HK-2 (cell line): ENCODE results near the gene C9orf43.
"Not testable (repeated sequence)": the region's sequence is repeated elsewhere in the genome, so short reads cannot be mapped to it uniquely, and the experiment has no call there.

Experiments
- DNase-seq: peaks from one replicate; pipeline ENCODE4 v3.0.0-alpha.2; 2018; ENCODE audit not compliant: unreplicated experiment

C9orf43 gene

GRCh38 chr9:113417370-113417769, 6.8 kb downstream of the C9orf43 start:
- no peak for DNase-seq

- no peak for DNase-seq
Measured at GRCh38 chr9:113421726-113422125, 11.2 kb downstream of the C9orf43 start.

- DNase-seq, result no peak
Measured at GRCh38 chr9:113425072-113425471, 14.5 kb downstream of the C9orf43 start.

- DNase-seq, result no peak
Measured at GRCh38 chr9:113426701-113427100, 16.2 kb downstream of the C9orf43 start.

GRCh38 chr9:113427629-113428028, 17.1 kb downstream of the C9orf43 start:
- DNase-seq, result no peak

- no peak for DNase-seq
Measured at GRCh38 chr9:113428062-113428615, 17.6 kb downstream of the C9orf43 start.

DNA sequence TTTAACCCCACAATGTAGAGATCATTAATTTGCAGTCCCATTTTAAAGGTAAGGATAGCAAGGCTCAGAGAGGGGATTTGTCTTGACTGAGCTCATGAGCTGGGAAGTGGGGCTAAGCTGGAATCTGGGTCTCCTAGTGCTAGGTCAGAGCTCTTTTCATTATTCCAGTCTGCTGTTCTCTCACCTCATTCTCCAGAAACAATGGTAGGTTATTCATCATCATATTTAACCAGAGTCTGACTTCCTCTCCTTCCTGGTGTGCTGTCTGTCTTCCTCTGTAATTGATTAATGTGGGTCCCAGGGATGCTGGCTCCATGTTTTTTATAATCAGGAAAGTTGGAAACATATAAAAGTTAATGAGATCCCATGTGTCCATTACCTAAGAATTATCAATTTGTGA, 20.6 kb downstream of the C9orf43 start:
- DNase-seq, result no peak

DNA sequence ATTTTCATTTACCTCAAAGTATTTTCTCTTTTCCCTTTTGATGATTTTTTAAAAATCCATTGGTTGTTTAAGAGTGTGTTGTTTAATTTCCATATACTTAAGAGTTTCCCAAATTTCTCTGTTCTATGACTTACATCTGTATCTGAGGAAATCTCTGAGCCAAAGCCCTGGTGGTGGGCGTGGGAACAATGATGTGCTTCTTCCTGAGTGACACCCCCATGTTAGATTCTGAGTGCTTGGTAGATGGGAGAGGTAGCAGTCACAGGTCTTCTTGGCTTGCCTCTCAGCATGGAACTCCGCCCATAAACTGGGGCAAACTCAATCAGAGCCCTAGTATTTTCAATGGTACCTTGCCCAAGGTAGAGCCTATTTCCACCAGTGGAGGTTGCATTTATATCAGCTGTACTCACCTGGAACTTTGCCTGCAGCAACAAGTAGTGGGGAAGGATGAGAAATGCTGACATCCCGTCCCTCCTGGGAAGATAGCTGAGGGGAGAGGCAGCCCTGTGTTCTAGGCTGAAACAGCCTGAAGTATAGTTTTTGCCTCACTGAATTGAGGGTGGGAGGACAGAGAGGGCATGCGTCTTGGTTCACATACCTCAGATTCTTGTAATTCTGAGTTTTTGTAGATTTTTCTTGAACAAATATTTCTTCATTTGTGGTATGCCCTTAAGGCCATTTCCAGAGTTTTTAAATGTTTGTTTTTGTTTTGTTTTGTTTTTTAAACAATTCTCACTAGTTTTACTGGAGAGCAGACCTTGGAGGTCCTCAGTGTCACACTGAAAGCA, 26.4 kb downstream of the C9orf43 start:
- DNase-seq, result no peak

DNA sequence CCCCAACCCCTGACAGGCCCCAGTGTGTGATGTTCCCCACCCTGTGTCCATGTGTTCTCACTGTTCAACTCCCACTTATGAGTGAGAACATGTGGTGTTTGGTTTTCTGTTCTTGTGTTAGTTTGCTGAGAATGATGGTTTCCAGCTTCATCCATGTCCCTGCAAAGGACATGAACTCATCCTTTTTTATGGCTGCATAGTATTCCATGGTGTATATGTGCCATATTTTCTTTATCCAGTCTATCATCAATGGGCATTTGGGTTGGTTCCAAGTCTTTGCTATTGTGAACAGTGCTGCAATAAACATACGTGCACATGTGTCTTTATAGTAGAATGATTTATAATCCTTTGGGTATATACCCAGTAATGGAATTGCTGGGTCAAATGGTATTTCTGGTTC, 27.2 kb downstream of the C9orf43 start:
- DNase-seq, result not testable (repeated sequence)

DNA sequence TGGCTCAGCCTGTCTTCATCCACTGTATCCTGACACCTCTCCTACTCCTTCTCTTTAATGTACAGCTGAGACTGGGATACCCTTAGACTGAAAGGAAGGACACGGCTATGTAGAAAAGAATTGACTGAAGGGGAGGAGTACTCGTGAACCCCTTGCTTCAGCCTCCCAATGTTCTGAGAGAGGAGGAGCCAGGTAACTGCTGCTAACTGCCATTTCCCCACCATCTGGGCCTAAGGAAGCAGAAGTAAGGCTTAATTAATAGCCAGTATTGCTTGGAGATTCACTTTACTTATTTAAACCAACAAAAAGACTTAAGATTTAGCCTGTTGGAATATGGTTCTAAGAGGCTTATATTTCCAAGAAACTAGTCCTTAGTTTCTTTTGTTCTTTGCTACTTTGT, 34.2 kb downstream of the C9orf43 start:
- DNase-seq, result no peak

GRCh38 chr9:113446323-113446740, 35.8 kb downstream of the C9orf43 start:
- no peak for DNase-seq

GRCh38 chr9:113449376-113449775, 38.8 kb downstream of the C9orf43 start:
- DNase-seq, result no peak

DNA sequence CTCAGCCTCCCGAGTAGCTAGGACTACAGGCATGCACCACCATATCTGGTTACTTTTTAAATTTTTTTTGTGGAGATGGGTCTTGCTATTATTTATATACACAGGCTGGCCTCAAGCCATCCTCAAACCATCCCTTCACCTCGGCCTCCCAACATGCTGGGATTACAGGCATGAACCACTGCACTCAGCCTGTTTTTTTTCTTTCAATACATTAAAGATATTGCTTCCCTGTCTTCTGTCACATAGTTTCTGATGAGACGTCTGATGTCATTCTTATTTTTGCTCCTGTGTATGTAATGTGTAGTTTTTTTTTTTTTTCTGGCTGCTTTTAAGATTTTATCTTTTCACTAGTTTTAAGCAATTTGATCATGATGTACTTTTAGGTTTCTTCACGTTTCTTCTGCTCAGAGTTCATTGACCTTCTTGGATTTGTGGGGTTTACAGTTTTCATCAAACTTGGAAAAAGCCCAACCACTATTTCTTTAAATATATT, 41.6 kb downstream of the C9orf43 start:
- no peak for DNase-seq

DNA sequence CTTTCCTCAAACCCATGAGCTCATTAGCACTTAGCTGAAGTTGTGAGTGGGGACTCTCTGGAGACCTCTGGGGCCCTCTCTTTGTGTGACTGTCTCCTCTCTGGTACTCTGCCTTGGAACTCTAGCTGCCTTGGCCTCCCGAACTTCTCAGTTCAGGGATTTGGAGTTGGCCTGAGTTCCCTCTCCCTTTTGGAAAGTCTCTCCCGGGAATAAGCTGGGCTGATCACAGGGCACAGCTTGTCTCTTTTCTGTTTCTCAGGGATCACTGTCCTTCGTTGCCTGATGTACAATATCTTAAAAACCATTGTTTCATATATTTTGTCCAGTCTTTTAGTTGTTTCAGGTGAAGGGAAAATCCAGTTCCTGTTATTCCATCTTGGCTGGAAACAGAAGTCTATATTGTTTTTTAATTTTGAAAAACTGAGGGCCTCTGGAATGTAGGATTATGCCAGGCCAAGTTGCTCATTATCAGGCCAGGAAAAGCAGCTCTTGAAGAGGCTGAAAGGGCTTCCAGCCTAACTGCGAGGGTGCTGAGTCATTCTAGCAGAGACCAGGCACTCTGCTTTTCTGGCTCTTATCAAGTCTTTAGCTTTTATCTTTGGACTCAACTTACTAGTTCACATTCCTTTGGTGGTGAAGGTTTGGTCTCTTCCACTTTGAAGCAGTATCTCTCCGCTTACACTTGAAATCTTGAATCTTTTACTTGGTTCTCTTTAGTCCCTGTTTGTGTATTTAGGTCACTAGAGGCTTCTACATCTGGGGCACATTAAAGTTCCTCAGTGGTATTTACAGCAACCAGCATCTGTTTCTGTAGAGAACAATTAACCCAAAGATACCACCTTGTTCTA, 44.6 kb downstream of the C9orf43 start:
- DNase-seq, result peak; percentile 35

DNA sequence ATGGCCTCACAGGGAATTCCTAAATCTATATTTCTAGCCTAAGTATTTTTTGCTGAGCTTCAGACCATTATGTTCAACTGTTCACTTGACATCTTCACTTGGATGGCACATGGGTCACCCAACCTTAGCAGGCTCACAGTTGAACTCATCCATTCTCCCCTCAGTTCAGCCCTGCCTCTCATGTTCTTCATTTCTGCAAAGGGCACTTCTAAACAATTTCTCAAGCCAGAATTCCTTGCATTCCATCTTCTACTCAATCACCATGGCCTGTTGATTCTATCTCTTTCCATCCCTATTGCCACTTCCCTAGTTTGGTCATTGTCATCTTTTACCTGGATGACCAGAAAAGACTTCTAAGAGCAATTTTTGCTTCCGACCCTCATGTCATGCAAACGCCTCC, 45.7 kb downstream of the C9orf43 start:
- no peak for DNase-seq

GRCh38 chr9:113461285-113461684, 50.7 kb downstream of the C9orf43 start:
- no peak for DNase-seq

- DNase-seq, result no peak
Measured at GRCh38 chr9:113461943-113462342, 51.4 kb downstream of the C9orf43 start.

DNA sequence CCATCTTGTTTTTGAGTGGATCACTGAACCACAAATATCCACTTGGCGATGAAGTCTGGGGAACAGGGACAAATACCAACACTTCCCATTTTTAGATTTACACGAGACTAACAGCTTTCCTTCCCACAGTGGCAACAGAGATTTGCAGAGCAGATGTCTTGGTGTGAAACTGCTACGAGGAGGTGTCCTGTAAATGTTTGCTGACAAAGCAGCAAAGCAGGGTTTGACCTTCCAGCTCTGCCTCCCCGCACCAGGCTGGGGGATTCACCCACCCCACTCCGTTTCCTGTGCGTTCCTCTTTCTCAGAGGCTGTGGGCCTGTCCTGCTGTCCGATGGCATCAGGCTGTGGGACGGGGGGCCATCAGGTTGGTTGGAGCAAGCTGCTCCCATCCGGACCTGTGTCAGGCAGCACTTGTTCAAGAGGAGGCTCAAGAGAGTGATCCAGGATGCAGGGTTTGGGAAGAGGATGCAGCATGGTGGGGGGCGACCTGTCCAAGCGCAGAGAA, 52.3 kb downstream of the C9orf43 start:
- no peak for DNase-seq

GRCh38 chr9:113463418-113464285, 53.1 kb downstream of the C9orf43 start, which contains the start of gene RGS3:
Gene RGS3, plus strand, starts transcription at chr9:113463727. Its CDS starts 76 bp downstream, at chr9:113463803.
- DNase-seq, result peak; percentile 73

DNA sequence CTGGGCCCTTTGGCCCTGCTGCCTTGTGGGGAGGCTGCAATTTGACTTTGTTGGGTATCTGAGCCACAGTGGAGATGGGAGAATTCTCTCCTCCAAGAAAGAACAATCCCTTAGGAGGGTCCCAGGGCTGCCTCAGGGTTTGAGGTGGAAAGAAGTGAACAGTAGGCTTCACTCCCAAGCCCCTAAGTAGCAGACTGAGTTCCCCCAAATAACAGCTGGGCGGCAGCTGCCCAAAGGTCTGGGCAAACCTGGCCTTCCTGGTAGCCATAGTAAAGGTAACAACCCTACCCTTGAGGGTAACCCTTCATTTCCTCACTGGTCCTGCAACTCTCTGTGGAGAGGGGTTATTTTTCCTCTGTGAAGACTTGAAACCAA, 53.7 kb downstream of the C9orf43 start:
- no peak for DNase-seq

GRCh38 chr9:113465599-113466140, 55.1 kb downstream of the C9orf43 start:
- no peak for DNase-seq
